HG03139 (cell line): ENCODE data around the gene RNF144B.
"Not testable (repeated sequence)": the region's sequence is repeated elsewhere in the genome, so short reads cannot be mapped to it uniquely, and the experiment has no call there.

Source experiments
- ATAC-seq: cut with Tn5 transposase; IDR thresholded peaks from one replicate; pipeline ENCODE4 v1.9.1; 2021; ENCODE audit not compliant: unreplicated experiment

RNF144B gene

GRCh38 chr6:18368277-18369105 lies 18.7 kb upstream of the RNF144B start:
- no peak for ATAC-seq

GRCh38 chr6:18371010-18371409 lies 16.1 kb upstream of the RNF144B start:
- no peak for ATAC-seq

- no peak for ATAC-seq
Measured at GRCh38 chr6:18371656-18372055, 15.5 kb upstream of the RNF144B start.

GRCh38 chr6:18380158-18380836 lies 6.9 kb upstream of the RNF144B start:
- ATAC-seq: no peak

- no peak for ATAC-seq
Measured at GRCh38 chr6:18380851-18381250, 6.3 kb upstream of the RNF144B start.

GRCh38 chr6:18383441-18383840 lies 3.7 kb upstream of the RNF144B start:
- no peak for ATAC-seq

GRCh38 chr6:18384621-18385020 lies 2.5 kb upstream of the RNF144B start:
- no peak for ATAC-seq

- no peak for ATAC-seq
Measured at GRCh38 chr6:18386298-18386976, 713 bp upstream of the RNF144B start.

GRCh38 chr6:18388271-18388670 lies 1.1 kb downstream of the RNF144B start:
- ATAC-seq: no peak

- ATAC-seq: no peak
Measured at GRCh38 chr6:18388942-18389341, 1.8 kb downstream of the RNF144B start.

GRCh38 chr6:18389479-18389878 lies 2.3 kb downstream of the RNF144B start:
- no peak for ATAC-seq

GRCh38 chr6:18390476-18390875 lies 3.3 kb downstream of the RNF144B start:
- ATAC-seq: no peak

- no peak for ATAC-seq
Measured at GRCh38 chr6:18391023-18391422, 3.9 kb downstream of the RNF144B start.

GRCh38 chr6:18392346-18392877 lies 5.3 kb downstream of the RNF144B start:
- ATAC-seq: no peak

GRCh38 chr6:18393698-18394097 lies 6.5 kb downstream of the RNF144B start:
- no peak for ATAC-seq

GRCh38 chr6:18395177-18395855 lies 8.2 kb downstream of the RNF144B start:
- no peak for ATAC-seq

GRCh38 chr6:18395856-18396197 lies 8.7 kb downstream of the RNF144B start:
- no peak for ATAC-seq

- no peak for ATAC-seq
Measured at GRCh38 chr6:18397701-18398100, 10.6 kb downstream of the RNF144B start.

GRCh38 chr6:18398225-18398624 lies 11.1 kb downstream of the RNF144B start:
- not testable (repeated sequence) for ATAC-seq

- peak; percentile 86 for ATAC-seq
Measured at GRCh38 chr6:18400831-18401446, 13.8 kb downstream of the RNF144B start.

GRCh38 chr6:18404965-18405364 lies 17.8 kb downstream of the RNF144B start:
- ATAC-seq: not testable (repeated sequence)
